ENCODE data around the gene HNRNPC.
"Not testable (repeated sequence)": the region's sequence is repeated elsewhere in the genome, so short reads cannot be mapped to it uniquely, and the experiment has no call there.

HNRNPC gene

GRCh38 chr14:21269252-21270046 is at the start of gene HNRNPC:
TSS of gene HNRNPC (minus strand) at chr14:21269442. CDS start at chr14:21234193, 35,249 bp downstream.
- peak; percentile 99 for DNase-seq

- peak; percentile 71 for DNase-seq
Measured at GRCh38 chr14:21317398-21317797, 48.2 kb upstream of the HNRNPC start.

DNA sequence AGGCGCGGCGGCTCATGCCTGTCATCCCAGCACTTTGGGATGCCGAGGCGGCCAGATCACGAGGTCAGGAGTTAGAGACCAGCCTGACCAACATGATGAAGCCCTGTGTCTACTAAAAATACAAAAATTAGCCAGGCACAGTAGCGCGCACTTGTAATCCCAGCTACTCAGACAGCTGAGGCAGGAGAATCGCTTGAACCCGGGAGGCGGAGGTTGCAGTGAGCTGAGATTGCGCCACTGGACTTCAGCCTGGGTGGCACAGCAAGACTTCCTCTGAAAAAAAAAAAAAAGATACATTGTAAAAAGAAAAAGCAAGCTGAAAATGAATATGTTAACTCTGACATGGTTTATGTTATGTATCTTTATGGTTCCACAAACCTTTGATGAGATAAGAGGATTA is 44.3 kb upstream of the HNRNPC start:
- no peak for DNase-seq

- no peak for DNase-seq
Measured at GRCh38 chr14:21311614-21312013, 42.4 kb upstream of the HNRNPC start.

- no peak for DNase-seq
Measured at GRCh38 chr14:21309956-21310355, 40.7 kb upstream of the HNRNPC start.

- no peak for DNase-seq
Measured at GRCh38 chr14:21309238-21309636, 40.0 kb upstream of the HNRNPC start.

GRCh38 chr14:21308479-21309237 is 39.4 kb upstream of the HNRNPC start:
- peak; percentile 96 for DNase-seq

- DNase-seq: no peak
Measured at GRCh38 chr14:21308132-21308478, 38.9 kb upstream of the HNRNPC start.

- no peak for DNase-seq
Measured at GRCh38 chr14:21307637-21308036, 38.4 kb upstream of the HNRNPC start.

DNA sequence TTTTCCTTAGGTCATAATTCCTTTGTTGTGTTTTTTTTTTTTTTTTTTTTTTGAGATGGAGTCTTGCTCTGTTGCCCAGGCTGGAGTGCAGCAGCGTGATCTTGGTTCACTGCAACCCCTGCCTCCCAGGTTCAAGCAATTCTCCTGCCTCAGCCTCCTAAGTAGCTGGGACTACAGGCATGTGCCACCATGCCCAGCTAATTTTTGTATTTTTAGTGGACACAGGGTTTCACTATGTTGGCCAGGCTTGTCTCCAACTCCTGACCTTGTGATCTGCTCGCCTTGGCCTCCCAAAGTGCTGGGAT is 33.5 kb upstream of the HNRNPC start:
- not testable (repeated sequence) for DNase-seq

DNA sequence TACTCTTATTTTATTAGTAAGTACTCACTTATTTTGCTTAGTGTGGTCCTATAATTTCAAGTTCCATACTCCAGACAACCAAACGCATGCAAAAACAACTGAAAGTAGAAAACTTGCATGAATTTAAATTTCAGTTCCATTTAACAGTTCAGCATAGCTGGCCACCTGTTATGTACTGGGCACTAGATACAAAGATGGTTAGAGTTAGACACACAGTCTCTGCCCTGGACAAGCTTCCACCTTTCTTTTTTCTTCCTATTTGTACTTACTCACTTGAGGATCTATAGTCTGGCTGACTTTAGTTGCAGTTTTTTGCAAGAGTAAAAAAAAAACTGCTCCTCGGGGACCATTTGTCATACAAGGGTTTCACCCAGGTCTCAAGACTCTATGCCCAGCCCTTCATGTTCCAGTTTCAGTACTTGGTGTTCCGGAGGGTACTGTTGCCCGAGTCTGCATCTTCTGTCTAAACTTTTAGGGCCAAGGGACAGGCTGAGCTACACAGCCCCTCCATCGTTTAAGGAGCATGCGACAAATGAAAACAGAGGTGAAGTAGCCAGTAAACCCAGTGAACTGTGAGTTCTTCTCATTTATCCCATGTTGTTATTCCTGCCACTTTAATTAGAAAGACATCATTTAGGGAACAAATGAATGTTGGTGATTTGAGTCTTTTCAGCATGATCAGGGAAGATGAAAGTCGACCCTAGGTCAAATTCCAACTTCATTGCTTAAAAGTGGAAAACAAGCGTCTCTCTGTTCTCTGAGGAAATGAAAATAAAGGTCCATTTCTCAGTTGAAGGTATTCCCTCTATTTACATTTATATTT is 33.0 kb upstream of the HNRNPC start:
- no peak for DNase-seq

GRCh38 chr14:21300892-21301291 is 31.6 kb upstream of the HNRNPC start:
- DNase-seq: peak; percentile 31

DNA sequence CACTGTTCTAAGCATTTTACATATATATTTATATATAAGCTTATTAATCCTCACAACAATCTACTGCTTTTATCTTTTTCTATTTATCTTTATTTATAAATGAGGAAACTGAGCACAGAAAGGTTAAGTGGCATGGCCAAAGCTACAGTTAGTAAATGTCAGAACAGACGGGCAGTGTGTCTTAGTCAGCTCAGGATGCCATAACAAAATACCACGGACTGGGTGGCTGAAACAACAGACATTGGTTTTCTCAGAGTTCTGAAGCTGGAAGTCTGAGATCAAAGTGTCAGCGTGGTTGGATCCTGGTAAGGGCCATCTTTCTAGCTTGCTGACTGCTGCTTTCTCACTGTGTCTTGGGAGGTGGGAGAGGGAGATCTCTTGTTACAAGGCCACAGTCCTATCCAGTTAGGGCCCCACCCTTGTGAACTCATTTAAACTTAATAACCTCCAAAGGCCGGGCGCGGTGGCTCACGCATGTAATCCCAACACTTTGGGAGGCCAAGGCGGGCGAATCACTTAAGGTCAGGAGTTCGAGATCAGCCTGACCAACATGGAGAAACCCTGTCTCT is 30.4 kb upstream of the HNRNPC start:
- DNase-seq: no peak

GRCh38 chr14:21298358-21298757 is 29.1 kb upstream of the HNRNPC start:
- no peak for DNase-seq

GRCh38 chr14:21294026-21294425 is 24.8 kb upstream of the HNRNPC start:
- DNase-seq: not testable (repeated sequence)

DNA sequence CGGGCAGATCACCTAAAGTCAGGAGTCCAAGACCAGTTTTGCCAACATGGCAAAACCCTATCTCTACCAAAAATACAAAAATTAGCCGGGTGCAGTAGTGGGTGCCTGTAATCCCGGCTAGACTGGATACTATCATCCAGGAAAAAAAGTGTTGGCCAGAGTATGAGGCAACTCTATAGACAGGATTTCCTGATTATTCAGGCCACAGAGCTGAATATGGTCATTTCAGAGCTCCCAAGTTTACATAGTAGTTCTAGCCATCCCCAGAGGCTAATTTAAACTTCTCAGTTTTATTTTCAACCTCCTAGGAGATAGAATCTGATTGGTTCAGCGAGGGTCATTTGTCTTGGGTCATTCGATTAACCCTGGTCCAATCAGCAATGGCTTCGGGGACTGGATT is 17.9 kb upstream of the HNRNPC start:
- no peak for DNase-seq

GRCh38 chr14:21286516-21286915 is 17.3 kb upstream of the HNRNPC start:
- not testable (repeated sequence) for DNase-seq

- DNase-seq: not testable (repeated sequence)
Measured at GRCh38 chr14:21281917-21282316, 12.7 kb upstream of the HNRNPC start.

DNA sequence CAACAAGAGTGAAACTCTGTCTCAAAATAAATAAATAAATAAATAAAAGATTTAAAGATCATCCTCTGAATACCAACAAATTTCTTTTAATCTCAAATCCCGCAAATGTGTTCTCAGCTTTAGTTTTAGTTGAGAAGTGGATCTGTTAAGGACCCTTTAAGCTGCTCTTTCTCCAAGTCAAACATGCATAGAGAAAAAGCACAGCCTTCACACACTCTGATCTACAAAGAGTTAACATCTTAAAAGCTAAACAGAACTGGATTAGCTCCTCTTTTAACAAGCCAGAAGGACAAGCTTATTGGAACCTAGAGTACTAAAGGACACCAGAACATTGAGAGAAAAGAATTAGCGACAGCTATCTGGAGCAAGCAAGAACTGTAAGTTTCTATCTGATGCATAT is 10.5 kb upstream of the HNRNPC start, which contains the start of gene RPGRIP1:
RPGRIP1 (plus strand) TSS at position 301 of the 400 bp plus-strand sequence. CDS start 7,894 bp downstream, outside the sequence.
- no peak for DNase-seq

DNA sequence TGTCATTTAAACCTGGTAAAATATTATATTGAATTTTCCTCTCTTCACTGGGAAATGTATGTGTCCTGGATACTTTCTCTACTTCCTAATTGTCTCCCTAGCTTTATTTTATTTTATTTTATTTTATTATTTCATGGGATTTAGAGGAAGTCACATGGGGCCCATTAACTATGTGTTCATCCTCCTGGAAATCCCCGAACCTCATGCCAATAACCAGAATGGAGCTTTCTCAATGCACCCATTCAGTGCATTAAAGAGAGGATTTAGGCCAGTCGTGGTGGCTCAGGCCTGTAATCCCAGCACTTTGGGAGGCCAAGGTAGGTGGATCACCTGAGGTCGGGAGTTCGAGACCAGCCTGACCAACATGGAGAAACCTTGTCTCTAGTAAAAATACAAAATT is 9.4 kb upstream of the HNRNPC start:
- no peak for DNase-seq

DNA sequence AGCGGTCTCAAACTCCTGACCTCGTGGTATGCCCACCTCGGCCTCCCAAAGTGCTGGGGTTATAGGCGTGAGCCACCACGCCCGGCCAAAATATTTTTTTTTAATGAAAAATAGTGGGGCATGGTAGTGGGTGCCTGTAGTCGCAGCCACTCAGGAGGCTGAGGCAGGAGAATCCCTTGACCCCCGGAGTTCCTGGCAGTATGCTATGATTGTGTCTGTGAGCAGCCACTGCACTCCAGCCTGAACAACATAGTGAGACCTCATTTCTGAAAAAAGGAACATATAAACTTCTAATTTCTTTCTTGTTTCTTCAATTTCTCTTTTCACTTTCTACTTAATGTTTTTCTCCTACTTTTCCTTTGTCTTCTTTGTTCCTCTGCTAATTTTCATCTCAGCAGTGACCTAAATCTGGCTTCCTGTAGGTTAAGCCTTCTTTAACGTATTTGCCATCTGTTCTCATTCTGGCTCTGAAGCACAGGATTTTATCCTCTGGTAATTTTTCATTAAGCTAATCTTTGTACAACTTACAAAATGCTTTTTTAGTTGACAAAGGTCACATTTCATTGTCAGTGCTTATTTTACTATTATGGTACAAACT is 6.1 kb upstream of the HNRNPC start:
- no peak for DNase-seq

- not testable (repeated sequence) for DNase-seq
Measured at GRCh38 chr14:21272661-21273060, 3.4 kb upstream of the HNRNPC start.

All from OCI-M1 (cell line).